ENCODE results near the gene ETFA. TPM values are rescaled to one million over a fixed set of nuclear protein-coding genes. Genes with fewer than 3 reads are reported as not detected.

The ETFA gene
- total RNA-seq, 1 donor from 2014 or later = 144 TPM

- no peak for DNase-seq
- no peaks in the 10 kb centered on the region for H3K9me3 Mint-ChIP-seq (ENCODE audit: unreplicated experiment)
- TF ChIP-seq, protein P1, sequence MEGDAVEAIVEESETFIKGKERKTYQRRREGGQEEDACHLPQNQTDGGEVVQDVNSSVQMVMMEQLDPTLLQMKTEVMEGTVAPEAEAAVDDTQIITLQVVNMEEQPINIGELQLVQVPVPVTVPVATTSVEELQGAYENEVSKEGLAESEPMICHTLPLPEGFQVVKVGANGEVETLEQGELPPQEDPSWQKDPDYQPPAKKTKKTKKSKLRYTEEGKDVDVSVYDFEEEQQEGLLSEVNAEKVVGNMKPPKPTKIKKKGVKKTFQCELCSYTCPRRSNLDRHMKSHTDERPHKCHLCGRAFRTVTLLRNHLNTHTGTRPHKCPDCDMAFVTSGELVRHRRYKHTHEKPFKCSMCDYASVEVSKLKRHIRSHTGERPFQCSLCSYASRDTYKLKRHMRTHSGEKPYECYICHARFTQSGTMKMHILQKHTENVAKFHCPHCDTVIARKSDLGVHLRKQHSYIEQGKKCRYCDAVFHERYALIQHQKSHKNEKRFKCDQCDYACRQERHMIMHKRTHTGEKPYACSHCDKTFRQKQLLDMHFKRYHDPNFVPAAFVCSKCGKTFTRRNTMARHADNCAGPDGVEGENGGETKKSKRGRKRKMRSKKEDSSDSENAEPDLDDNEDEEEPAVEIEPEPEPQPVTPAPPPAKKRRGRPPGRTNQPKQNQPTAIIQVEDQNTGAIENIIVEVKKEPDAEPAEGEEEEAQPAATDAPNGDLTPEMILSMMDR (IDR thresholded peaks at IDR 0.05; ENCODE audit: partially characterized antibody, unreplicated experiment) = no peak
- no peaks in the 10 kb centered on the region for H3K36me3 Mint-ChIP-seq (ENCODE audit: unreplicated experiment)
- no peak overlapping the region for H3K4me3 Mint-ChIP-seq (ENCODE audit: unreplicated experiment)
- no peaks in the 10 kb centered on the region for H3K4me1 Mint-ChIP-seq (ENCODE audit: low read depth, unreplicated experiment)
- H3K27ac Mint-ChIP-seq (ENCODE audit: unreplicated experiment) = no peak overlapping the region
- H3K27me3 Mint-ChIP-seq (ENCODE audit: unreplicated experiment) = peaks cover 4% of the 10 kb centered on the region
Observed at GRCh38 chr15:76354823-76355440, 43.7 kb upstream of the ETFA start.

- Mint-ChIP-seq H3K4me1 (ENCODE audit: low read depth, unreplicated experiment) (no peaks in the 10 kb centered on the region), H3K36me3 (ENCODE audit: unreplicated experiment) (no peaks in the 10 kb centered on the region), H3K9me3 (ENCODE audit: unreplicated experiment) (no peaks in the 10 kb centered on the region), H3K4me3 (ENCODE audit: unreplicated experiment) (no peak overlapping the region), H3K27me3 (ENCODE audit: unreplicated experiment) (peaks cover 4% of the 10 kb centered on the region), H3K27ac (ENCODE audit: unreplicated experiment) (no peak overlapping the region)
- no peak for DNase-seq
- TF ChIP-seq, protein P1 (IDR thresholded peaks at IDR 0.05; ENCODE audit: partially characterized antibody, unreplicated experiment) = no peak
Observed at GRCh38 chr15:76353903-76354302, 42.6 kb upstream of the ETFA start.

DNA sequence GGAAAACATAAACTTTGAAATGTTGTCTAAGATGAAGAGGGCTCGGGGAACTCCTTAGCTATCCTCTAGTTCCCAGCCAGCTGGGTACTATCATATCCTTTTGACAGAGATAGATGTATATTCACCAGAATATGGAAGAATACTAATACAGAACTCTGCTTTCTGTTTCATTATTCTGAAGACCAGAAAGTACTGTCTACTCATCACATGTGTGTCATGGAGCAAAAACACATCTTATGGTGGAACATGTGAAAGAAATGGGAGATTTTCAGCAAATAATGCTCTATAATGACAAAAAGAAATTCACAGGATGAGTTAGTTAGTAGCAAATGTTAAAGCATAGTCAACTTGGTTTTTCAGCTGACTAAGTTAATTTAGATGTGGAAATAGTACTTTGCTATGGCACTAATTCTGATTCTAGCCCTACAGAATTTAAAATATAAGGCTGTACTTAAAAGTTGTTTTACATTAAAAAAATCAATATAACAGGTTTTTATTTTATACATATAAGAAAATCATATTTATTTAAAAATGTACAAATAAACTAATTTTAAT is 41.8 kb upstream of the ETFA start:
- H3K27ac Mint-ChIP-seq (ENCODE audit: unreplicated experiment) = no peak overlapping the region
- H3K4me3 Mint-ChIP-seq (ENCODE audit: unreplicated experiment) = no peak overlapping the region
- H3K9me3 Mint-ChIP-seq (ENCODE audit: unreplicated experiment) = peaks cover 2% of the 10 kb centered on the region
- no peaks in the 10 kb centered on the region for H3K4me1 Mint-ChIP-seq (ENCODE audit: low read depth, unreplicated experiment)
- TF ChIP-seq, protein P1 (IDR thresholded peaks at IDR 0.05; ENCODE audit: partially characterized antibody, unreplicated experiment) = no peak
- H3K27me3 Mint-ChIP-seq (ENCODE audit: unreplicated experiment) = peaks cover 5% of the 10 kb centered on the region
- DNase-seq = no peak
- no peaks in the 10 kb centered on the region for H3K36me3 Mint-ChIP-seq (ENCODE audit: unreplicated experiment)

GRCh38 chr15:76349301-76350070 is 38.2 kb upstream of the ETFA start:
- no peak overlapping the region for H3K27ac Mint-ChIP-seq (ENCODE audit: unreplicated experiment)
- H3K9me3 Mint-ChIP-seq (ENCODE audit: unreplicated experiment) = peaks cover 9% of the 10 kb centered on the region
- H3K36me3 Mint-ChIP-seq (ENCODE audit: unreplicated experiment) = peaks cover 1% of the 10 kb centered on the region
- no peak overlapping the region for H3K4me3 Mint-ChIP-seq (ENCODE audit: unreplicated experiment)
- no peak for DNase-seq
- peaks cover 19% of the 10 kb centered on the region for H3K27me3 Mint-ChIP-seq (ENCODE audit: unreplicated experiment)
- peaks cover 12% of the 10 kb centered on the region for H3K4me1 Mint-ChIP-seq (ENCODE audit: low read depth, unreplicated experiment)
- TF ChIP-seq, protein P1 (IDR thresholded peaks at IDR 0.05; ENCODE audit: partially characterized antibody, unreplicated experiment) = no peak
